ENCODE results near the gene PTPN4. TPM values are rescaled to one million over a fixed set of nuclear protein-coding genes. Genes with fewer than 3 reads are reported as not detected.

PTPN4 gene
- total RNA-seq, 1 donor = 19.5 TPM

DNA sequence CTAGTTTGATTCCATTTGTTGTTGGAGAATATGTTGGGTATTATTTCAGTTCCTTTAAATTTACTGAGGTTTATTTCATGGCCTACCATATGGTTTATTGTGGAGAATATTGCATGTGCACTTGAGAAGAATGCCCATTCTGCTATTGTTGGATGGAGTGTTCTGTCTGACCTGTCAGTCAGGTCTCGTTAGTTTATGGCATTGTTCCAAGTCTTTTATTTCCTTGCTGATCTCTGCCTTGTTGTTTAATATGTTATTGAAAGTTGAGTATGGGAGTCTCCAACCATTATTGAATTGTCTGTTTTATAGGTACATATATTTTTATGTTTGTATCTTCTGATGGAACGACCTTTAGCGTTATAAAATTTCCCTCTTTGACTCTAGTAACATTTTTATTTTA is 86.3 kb downstream of the PTPN4 start:
- peaks cover 4% of the 10 kb centered on the region for H4K20me1 ChIP-seq (ENCODE audit: insufficient read depth, low read length)
- DNase-seq (ENCODE audit: insufficient read length, low spot score, missing footprints) = no peak
- H3K79me2 ChIP-seq (ENCODE audit: insufficient read depth, low read length) = no peaks in the 10 kb centered on the region
- no peaks in the 10 kb centered on the region for H3K36me3 ChIP-seq (ENCODE audit: insufficient read depth, low read length)
- H2AFZ ChIP-seq (ENCODE audit: low read length) = no peak overlapping the region
- TF ChIP-seq, protein P1, sequence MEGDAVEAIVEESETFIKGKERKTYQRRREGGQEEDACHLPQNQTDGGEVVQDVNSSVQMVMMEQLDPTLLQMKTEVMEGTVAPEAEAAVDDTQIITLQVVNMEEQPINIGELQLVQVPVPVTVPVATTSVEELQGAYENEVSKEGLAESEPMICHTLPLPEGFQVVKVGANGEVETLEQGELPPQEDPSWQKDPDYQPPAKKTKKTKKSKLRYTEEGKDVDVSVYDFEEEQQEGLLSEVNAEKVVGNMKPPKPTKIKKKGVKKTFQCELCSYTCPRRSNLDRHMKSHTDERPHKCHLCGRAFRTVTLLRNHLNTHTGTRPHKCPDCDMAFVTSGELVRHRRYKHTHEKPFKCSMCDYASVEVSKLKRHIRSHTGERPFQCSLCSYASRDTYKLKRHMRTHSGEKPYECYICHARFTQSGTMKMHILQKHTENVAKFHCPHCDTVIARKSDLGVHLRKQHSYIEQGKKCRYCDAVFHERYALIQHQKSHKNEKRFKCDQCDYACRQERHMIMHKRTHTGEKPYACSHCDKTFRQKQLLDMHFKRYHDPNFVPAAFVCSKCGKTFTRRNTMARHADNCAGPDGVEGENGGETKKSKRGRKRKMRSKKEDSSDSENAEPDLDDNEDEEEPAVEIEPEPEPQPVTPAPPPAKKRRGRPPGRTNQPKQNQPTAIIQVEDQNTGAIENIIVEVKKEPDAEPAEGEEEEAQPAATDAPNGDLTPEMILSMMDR (IDR thresholded peaks at IDR 0.05; ENCODE audit: extremely low read depth, low read depth, low read length) = no peak
- H3K4me2 ChIP-seq (ENCODE audit: insufficient read depth, low read length) = no peak overlapping the region
- H3K27me3 ChIP-seq (ENCODE audit: insufficient read depth, low read length) = no peaks in the 10 kb centered on the region
- H3K27ac ChIP-seq (ENCODE audit: low read depth, low read length) = no peak overlapping the region
- H3K4me1 ChIP-seq (ENCODE audit: insufficient read depth, low read length) = no peaks in the 10 kb centered on the region
- H3K9me3 ChIP-seq (ENCODE audit: low read depth, low read length) = no peaks in the 10 kb centered on the region
- no peak overlapping the region for H3K4me3 ChIP-seq (ENCODE audit: insufficient read depth, low read length)

DNA sequence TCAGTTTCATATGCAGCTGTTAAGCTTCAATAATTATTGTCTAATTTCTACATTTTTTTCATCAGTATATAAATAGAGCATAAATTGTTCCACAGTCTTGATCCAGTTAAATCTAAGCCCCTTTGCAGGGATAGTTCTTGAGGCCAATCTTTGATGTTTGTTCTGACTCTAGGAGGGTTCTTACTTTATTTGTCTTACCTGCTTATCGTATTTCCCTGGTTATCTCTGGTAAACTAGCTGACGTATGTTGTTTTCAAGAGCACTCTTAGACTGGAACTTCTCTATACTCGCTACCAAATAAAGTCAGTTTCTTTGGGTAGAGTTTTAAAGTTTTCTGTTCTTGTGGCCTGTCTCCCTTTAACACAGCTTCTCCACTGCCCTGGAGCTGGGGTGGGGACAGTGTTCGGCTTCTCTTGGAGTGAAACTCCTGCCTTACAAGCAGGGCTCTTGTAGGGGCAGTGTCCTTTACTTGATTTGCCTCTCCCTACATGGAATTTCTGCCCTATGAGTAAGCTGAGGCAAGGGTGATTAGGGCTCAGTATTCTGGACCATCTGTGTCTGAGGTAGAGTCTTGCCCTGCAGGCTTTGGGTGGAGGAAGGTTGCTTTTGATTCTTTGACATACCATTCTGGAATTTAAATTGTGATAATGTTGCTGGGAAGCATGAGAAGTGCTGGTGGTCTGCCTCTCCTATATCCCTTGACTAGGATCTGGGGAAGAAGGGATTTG is 90.3 kb downstream of the PTPN4 start:
- Histone ChIP-seq H3K79me2 (ENCODE audit: insufficient read depth, low read length) (no peaks in the 10 kb centered on the region), H3K36me3 (ENCODE audit: insufficient read depth, low read length) (no peaks in the 10 kb centered on the region)
- no peak for DNase-seq (ENCODE audit: insufficient read length, low spot score, missing footprints)

DNA sequence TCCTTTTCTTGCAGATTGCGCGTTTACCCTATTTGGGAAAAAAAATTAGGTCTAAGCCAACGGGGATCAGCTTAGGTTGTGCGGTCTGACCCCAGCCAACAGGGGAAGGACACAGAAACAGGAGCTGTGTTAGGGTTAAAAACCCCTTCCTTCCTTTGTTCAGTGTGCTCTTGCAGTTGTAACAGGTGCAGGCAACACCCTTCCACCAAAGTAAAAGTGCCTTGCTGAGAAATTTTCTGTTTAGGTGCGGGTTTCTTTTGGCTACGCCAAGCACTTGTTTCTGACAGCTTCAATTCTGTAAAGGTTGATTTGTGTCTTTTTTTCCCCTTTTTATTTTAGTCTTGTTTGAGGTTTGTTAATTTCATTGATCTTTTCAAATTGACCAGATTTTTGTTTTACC is 92.5 kb downstream of the PTPN4 start:
- TF ChIP-seq, protein P1 (IDR thresholded peaks at IDR 0.05; ENCODE audit: extremely low read depth, low read depth, low read length) = no peak
- H3K4me3 ChIP-seq (ENCODE audit: insufficient read depth, low read length) = no peak overlapping the region

More for the DNA sequence above, 90.3 kb downstream of the PTPN4 start:
- H3K9me3 ChIP-seq (ENCODE audit: low read depth, low read length) = no peaks in the 10 kb centered on the region
- H3K27ac ChIP-seq (ENCODE audit: low read depth, low read length) = no peak overlapping the region
- H2AFZ ChIP-seq (ENCODE audit: low read length) = no peak overlapping the region
- TF ChIP-seq, protein P1 (IDR thresholded peaks at IDR 0.05; ENCODE audit: extremely low read depth, low read depth, low read length) = no peak
- peaks cover 4% of the 10 kb centered on the region for H4K20me1 ChIP-seq (ENCODE audit: insufficient read depth, low read length)
- H3K4me3 ChIP-seq (ENCODE audit: insufficient read depth, low read length) = no peak overlapping the region
- H3K27me3 ChIP-seq (ENCODE audit: insufficient read depth, low read length) = no peaks in the 10 kb centered on the region
- no peak overlapping the region for H3K4me2 ChIP-seq (ENCODE audit: insufficient read depth, low read length)
- H3K4me1 ChIP-seq (ENCODE audit: insufficient read depth, low read length) = no peaks in the 10 kb centered on the region

DNA sequence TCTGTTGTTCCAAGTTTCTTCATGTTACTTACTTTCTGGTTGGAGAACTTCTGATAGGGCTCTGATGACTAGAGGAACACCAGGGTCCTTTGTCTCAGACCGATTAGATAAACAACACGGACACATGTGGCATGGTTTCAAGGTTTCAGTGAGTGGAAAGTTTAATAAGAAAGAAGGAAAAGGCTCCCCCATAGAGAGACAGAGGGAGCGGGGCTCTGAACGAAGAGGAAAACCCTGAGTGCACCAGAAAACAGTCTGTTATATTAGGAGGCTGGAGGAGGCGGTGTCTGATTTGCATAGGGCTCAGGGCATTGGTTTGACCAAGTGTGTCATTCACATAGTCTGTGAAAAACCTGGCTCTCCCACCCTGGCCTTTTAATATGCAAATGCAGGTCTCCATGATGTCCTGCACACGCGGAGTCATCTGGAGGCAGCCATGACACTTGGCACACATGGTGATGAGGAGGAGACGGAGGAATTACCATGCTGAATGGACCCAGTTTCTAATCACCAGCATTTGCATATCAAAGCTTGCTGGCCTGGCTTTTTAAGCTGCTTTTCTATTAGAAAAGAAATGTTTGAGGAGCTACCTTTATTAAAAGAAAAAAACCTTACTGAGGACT is 94.2 kb downstream of the PTPN4 start:
- Histone ChIP-seq H3K4me1 (ENCODE audit: insufficient read depth, low read length) (no peaks in the 10 kb centered on the region), H3K27me3 (ENCODE audit: insufficient read depth, low read length) (no peaks in the 10 kb centered on the region)

More for the DNA sequence above, 92.5 kb downstream of the PTPN4 start:
- Histone ChIP-seq H3K79me2 (ENCODE audit: insufficient read depth, low read length) (no peaks in the 10 kb centered on the region), H3K4me2 (ENCODE audit: insufficient read depth, low read length) (no peak overlapping the region), H2AFZ (ENCODE audit: low read length) (no peak overlapping the region), H3K36me3 (ENCODE audit: insufficient read depth, low read length) (no peaks in the 10 kb centered on the region), H3K4me1 (ENCODE audit: insufficient read depth, low read length) (no peaks in the 10 kb centered on the region), H3K9me3 (ENCODE audit: low read depth, low read length) (no peaks in the 10 kb centered on the region), H4K20me1 (ENCODE audit: insufficient read depth, low read length) (peaks cover 4% of the 10 kb centered on the region), H3K27me3 (ENCODE audit: insufficient read depth, low read length) (no peaks in the 10 kb centered on the region), H3K27ac (ENCODE audit: low read depth, low read length) (no peak overlapping the region)
- DNase-seq (ENCODE audit: insufficient read length, low spot score, missing footprints) = no peak

More for the DNA sequence above, 94.2 kb downstream of the PTPN4 start:
- TF ChIP-seq, protein P1 (IDR thresholded peaks at IDR 0.05; ENCODE audit: extremely low read depth, low read depth, low read length) = no peak
- H4K20me1 ChIP-seq (ENCODE audit: insufficient read depth, low read length) = peaks cover 8% of the 10 kb centered on the region
- H3K79me2 ChIP-seq (ENCODE audit: insufficient read depth, low read length) = no peaks in the 10 kb centered on the region
- no peak overlapping the region for H3K4me2 ChIP-seq (ENCODE audit: insufficient read depth, low read length)
- H3K4me3 ChIP-seq (ENCODE audit: insufficient read depth, low read length) = no peak overlapping the region
- no peaks in the 10 kb centered on the region for H3K36me3 ChIP-seq (ENCODE audit: insufficient read depth, low read length)
- no peaks in the 10 kb centered on the region for H3K9me3 ChIP-seq (ENCODE audit: low read depth, low read length)
- no peak overlapping the region for H3K27ac ChIP-seq (ENCODE audit: low read depth, low read length)
- DNase-seq (ENCODE audit: insufficient read length, low spot score, missing footprints) = no peak
- H2AFZ ChIP-seq (ENCODE audit: low read length) = no peak overlapping the region

Data from osteoblast (primary cell).